Right ventricle myocardium superior (tissue), 1 donor: ENCODE data around the gene BZW1. TPM values are rescaled to one million over a fixed set of nuclear protein-coding genes. Genes with fewer than 3 reads are reported as not detected.

Source experiments
- ATAC-seq: fragments of 200-7000 bp; cut with Tn5 transposase; one replicate; pipeline ENCODE4 v1.9.1; 2020; ENCODE audit warnings: mild to moderate bottlenecking; ENCODE audit not compliant: poor library complexity
- DNase-seq: peaks from one replicate; pipeline ENCODE4 v3.0.0-alpha.2; 2020
- intact Hi-C: fragments of 100-400 bp; cut with DNase I; formaldehyde crosslinking; loops from one replicate; pipeline ENCODE4 v1.11.2; 2022
- long read RNA-seq: library from polyadenylated mRNA; unstranded; transcript quantifications from one replicate; pipeline ENCODE4 v2.0.0, GENCODE V29; 2021
- total RNA-seq: library from RNA; stranded (reverse); fragmentation: NEBNext Ultra II Directional; extraction: Animal tissue kit (Norgen Biotek cat#: 25700); gene quantifications from one replicate; pipeline ENCODE4 v1.2.1, GENCODE V29; 2021
- donor health status: DM: no; HTN: yes; CAD: no; lungs with severe emphysema.

The BZW1 gene
- 72.2 TPM for total RNA-seq
- long read RNA-seq, full-length matches to known transcripts = 91 of 118 reads
- long read RNA-seq, partial matches to known transcripts = 3 of 118 reads
- long read RNA-seq, other reads (novel, unspliced or antisense) = 24 of 118 reads

GRCh38 chr2:200811333-200812121, at the start of gene BZW1:
BZW1 (plus strand) TSS chr2:200811910; CDS start chr2:200813218, 1,308 bp downstream.
- ATAC-seq (peak; percentile 95), DNase-seq (peak; percentile 96)
- intact Hi-C loops = loop anchor here (5.0 kb wide), 1 partner anchor 99 kb away; no protein-coding TSS in a partner anchor

DNA sequence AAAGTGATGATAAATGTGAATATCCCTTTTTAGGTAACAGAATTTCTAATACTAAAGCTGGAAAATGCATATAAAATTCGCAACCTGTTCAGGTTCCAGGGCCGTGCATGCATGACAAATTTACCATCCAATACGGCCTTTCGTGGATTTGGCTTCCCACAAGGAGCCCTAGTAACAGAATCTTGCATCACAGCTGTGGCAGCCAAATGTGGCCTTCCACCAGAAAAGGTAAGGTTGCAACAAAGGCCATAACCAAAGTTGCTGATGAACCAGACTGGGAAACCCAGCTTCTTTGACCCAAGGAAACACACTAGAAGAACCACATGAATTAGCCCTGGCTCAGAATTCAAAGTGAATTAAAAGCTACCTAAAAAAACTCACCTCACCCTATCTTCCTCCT, 49.6 kb upstream of the BZW1 start:
- ATAC-seq (no peak), DNase-seq (no peak)
- intact Hi-C loops = no loop called here

GRCh38 chr2:200763422-200763821, 48.3 kb upstream of the BZW1 start:
- intact Hi-C loops = no loop called here
- DNase-seq (no peak), ATAC-seq (no peak)

GRCh38 chr2:200765139-200765951, 46.4 kb upstream of the BZW1 start:
- peak; percentile 25 for ATAC-seq
- DNase-seq = no peak
- intact Hi-C loops = no loop called here

GRCh38 chr2:200765995-200766660, 45.6 kb upstream of the BZW1 start:
- DNase-seq (no peak), ATAC-seq (peak; percentile 90)
- intact Hi-C loops = no loop called here

DNA sequence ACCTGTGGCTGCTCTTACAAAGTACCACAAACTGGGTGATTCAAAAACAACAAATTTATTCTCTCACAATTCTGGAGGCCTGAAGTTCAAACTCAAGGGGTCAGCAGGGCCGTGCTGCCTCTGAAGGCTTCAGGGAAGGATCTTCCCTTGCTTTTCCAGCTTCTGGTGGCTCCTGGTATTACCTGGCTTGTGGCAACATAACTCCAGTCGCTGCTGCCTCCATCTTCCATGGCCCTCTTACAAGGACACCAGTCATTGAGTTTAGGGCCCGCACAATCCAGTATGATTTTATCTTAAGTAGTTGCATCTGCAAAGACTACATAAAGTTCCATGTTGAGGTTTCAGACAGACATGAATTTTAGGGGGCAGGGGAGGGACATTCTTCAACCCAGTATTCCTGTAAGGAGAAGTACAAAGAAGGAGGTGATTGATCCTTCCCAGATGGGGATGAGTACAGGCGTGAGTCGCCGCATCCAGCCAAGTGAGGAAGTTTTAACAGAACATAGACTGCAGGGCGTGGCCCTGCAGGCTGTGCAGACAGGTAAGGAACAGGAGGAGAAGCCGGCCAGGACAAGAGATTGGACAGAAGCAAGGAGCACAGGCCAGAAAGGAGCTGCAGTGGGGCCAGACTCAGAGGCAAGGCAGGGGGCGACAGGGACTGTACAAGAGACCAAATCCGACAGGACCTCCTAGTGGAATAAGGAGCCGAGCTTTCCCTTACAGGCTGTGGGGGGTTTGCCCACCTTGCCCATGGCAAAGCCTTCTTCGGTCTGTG, 44.4 kb upstream of the BZW1 start:
- ATAC-seq = no peak

DNA sequence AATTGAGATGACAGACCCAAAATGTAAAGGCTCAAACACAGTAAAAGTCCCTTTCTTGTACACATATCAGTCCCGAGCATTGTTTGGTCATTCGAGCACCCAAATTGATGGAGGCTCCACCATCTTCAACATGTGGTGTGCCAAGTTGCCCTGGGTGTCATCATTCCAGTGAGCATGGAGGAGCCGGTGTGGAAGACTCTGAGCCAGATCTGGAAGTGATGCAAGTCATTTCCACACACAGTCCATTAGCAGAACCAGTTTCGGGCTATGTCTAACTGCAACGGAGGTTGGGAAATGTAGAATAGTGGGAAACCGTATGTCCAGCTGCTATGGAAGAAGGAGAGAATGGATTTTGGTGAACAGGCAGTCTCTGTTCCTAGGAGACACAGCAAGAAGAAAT, 40.9 kb upstream of the BZW1 start:
- ATAC-seq (no peak), DNase-seq (no peak)
- intact Hi-C loops = no loop called here

More for the DNA sequence above, 44.4 kb upstream of the BZW1 start:
- no peak for DNase-seq
- intact Hi-C loops = no loop called here

DNA sequence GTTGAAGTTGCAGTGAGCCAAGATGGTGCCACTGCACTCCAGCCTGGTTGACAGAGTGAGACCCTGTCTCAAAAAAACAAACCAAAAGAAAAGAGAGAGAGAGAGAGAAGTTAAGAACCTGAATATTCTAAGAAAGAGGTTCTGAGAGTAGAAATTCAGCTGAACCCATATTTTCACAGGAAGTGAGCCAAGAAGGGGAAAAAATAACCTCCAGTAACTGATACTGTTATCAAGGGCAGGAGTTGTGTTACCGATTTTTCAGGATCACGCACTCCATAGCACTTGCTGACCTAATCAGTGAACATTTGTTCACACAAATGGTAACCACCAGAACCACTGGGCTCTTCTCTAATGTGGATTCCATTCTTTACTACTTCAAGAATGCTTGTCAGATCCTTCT, 39.1 kb upstream of the BZW1 start:
- no peak for DNase-seq
- ATAC-seq = no peak
- intact Hi-C loops = no loop called here

GRCh38 chr2:200773083-200773482, 38.6 kb upstream of the BZW1 start:
- ATAC-seq = no peak
- intact Hi-C loops = no loop called here

GRCh38 chr2:200774920-200775319, 36.8 kb upstream of the BZW1 start:
- DNase-seq = no peak
- ATAC-seq = no peak
- intact Hi-C loops = no loop called here

More at GRCh38 chr2:200773083-200773482, 38.6 kb upstream of the BZW1 start:
- DNase-seq = no peak

DNA sequence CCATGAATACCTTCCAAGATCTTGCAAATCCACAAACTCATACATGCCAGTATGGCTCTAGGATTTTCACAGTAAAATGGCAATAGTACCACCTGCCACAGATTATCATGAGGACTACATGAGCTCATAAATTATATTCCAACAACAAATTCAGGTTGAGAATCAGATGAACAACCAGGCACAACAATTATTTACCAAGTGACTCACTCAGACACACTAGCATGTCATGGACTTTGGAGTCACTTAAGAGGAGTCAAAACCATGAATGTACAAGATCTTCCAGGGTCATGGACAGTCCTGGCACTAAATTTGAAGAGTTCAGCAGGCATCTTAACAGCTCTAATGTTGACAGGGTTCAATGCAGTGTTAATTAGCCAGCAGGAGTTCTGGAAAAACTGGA, 34.4 kb upstream of the BZW1 start:
- no peak for ATAC-seq
- intact Hi-C loops = no loop called here
- no peak for DNase-seq

GRCh38 chr2:200778038-200778437, 33.7 kb upstream of the BZW1 start:
- ATAC-seq = peak; percentile 38
- no peak for DNase-seq
- intact Hi-C loops = no loop called here

DNA sequence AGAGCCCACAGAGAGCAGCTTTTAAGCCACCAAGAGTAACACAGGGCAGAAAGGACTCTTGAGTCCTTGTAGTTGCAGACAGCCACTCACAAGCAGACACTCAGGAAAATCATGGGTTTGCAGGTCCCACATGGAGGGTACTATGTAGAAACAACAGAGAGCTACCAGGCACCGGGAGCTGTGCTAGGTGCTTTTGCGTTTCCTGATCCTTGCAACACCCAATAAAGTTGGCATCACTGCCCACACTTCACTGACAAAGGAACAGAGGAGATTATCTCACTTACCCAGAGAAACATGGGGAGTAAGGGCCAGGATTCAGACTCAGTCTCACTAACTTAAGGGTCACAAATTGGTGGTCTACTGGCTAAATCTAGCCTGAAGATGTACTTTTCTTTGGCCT, 32.5 kb upstream of the BZW1 start:
- intact Hi-C loops = no loop called here
- no peak for ATAC-seq

DNA sequence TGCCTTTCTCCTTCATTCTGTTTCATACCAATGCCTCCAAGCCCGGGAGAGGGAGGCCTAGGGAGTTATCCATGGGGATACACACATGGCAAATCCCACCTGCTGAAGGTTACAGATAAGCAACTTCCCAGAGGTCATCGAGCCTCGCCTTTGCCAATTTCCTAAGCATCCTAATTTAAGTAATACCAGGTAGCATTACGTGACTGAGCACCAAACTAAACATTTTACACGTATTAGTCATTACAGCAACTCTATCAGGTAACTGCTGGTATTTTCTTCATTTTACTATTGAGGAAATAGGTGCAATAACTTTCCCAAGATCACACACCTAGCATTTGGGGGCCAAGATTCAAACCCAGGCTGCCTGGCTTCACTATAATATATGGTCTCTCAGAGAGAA, 30.1 kb upstream of the BZW1 start:
- DNase-seq = no peak
- intact Hi-C loops = no loop called here
- ATAC-seq = no peak

More for the DNA sequence above, 32.5 kb upstream of the BZW1 start:
- DNase-seq = no peak

DNA sequence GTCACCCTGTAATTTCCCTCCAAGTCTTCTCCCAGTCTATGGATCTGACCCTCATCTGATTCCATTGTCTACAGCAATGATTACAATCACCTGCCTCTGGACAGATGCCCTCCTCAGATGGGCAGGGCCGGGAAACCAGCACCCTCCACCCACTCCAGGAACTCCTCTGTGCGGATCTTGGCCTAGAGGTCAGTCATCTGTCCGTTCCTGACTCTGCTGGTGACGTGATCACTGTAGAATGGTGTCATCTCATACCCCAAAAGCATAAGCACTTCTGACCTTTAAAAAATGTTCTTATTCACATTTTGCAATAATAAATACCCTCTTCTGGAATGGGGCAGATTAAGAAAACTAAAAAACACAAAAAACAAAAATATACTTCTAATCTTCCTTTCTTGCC, 29.5 kb upstream of the BZW1 start:
- intact Hi-C loops = no loop called here
- ATAC-seq (no peak), DNase-seq (no peak)

- no peak for DNase-seq
- no peak for ATAC-seq
- intact Hi-C loops = no loop called here
Observed at GRCh38 chr2:200784215-200784614, 27.5 kb upstream of the BZW1 start.

GRCh38 chr2:200786423-200786822, 25.3 kb upstream of the BZW1 start:
- no peak for ATAC-seq
- no peak for DNase-seq
- intact Hi-C loops = no loop called here

DNA sequence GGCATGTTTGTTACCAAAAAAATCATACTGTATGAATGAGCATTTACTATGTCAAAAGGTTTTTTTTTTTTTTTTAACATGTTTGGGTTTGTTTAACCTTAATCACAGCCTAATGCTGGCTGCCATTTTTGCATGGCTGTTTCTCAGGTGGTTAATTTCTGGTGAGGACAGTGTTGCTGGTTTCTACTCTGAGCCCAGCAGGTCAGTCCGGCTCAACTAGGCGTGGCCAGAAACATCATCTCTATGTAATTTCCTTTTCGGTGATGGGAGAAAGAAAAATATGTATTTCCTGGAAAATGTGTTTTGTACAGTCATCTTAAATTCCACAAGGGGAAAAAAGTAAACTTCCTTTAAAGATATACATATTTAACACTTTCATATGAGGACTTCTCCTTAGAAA, 24.9 kb upstream of the BZW1 start:
- intact Hi-C loops = no loop called here
- no peak for DNase-seq
- peak; percentile 23 for ATAC-seq
